Measurements from ENCODE around the gene ITGB3. TPM values are rescaled to one million over a fixed set of nuclear protein-coding genes. Genes with fewer than 3 reads are reported as not detected.

ITGB3 gene
- total RNA-seq, 1 experiment from 2014 or later: 0.48 TPM

DNA sequence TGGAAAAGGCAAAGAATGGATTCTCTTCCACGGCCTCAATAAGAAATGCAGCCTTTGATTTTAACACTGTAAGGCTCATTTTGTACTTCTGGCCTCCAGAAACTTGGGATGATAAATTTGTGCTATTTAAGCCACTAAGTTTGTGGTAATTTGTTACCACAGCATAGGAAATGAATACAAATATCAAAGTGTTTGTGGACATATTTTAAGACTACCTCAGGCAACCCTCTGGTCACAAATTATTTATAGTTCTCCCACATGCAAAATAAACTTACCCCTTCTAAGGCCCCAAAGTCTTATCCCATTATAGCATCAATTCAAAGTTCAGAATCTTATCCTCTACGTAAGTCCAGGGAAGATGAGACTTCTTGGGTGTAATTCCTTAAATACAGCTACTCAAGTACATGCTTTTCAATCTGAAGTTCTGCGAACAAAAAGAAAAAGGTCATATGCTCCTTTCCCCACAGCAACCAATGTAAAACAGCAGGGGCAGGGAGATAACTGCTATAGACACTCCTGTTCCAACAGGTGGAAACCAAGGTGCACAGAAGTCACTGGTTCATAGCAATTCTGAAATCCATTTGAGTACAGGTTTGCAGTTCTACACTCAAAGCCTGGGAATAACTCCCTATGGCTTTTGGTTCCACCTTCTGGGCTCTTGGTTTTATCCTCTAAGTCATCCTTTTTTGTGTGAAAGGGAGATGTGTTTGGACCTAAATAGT lies 64.7 kb downstream of the ITGB3 start:
- H3K4me1 Mint-ChIP-seq (ENCODE audit: low read depth, unreplicated experiment): peaks cover 7% of the 10 kb centered on the region
- Histone ChIP-seq H3K36me3 (ENCODE audit: control insufficient read depth, insufficient read depth, low read length) (no peaks in the 10 kb centered on the region), H3K9me3 (no peaks in the 10 kb centered on the region), H3K27me3 (replicated peaks; ENCODE audit: control insufficient read depth, insufficient read depth, low read length) (no peaks in the 10 kb centered on the region), H3K4me3 (ENCODE audit: low read depth, low read length) (no peak overlapping the region), H3K4me1 (peaks cover 14% of the 10 kb centered on the region; the same call in 1 of the 2 replicates)
- no peak for DNase-seq
- no TSS peak for BruUV-seq (replicated peaks)
- H3K27me3 Mint-ChIP-seq (ENCODE audit: insufficient read depth, unreplicated experiment): no peaks in the 10 kb centered on the region
- CTCF ChIA-PET: no interaction called here
- H3K4me3 Mint-ChIP-seq (ENCODE audit: unreplicated experiment): no peak overlapping the region
- TF ChIP-seq, protein P1, sequence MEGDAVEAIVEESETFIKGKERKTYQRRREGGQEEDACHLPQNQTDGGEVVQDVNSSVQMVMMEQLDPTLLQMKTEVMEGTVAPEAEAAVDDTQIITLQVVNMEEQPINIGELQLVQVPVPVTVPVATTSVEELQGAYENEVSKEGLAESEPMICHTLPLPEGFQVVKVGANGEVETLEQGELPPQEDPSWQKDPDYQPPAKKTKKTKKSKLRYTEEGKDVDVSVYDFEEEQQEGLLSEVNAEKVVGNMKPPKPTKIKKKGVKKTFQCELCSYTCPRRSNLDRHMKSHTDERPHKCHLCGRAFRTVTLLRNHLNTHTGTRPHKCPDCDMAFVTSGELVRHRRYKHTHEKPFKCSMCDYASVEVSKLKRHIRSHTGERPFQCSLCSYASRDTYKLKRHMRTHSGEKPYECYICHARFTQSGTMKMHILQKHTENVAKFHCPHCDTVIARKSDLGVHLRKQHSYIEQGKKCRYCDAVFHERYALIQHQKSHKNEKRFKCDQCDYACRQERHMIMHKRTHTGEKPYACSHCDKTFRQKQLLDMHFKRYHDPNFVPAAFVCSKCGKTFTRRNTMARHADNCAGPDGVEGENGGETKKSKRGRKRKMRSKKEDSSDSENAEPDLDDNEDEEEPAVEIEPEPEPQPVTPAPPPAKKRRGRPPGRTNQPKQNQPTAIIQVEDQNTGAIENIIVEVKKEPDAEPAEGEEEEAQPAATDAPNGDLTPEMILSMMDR (IDR thresholded peaks at IDR 0.05; ENCODE audit: insufficient read depth in 1 of 2, low read depth in 1 of 2, low read length in 1 of 2, severe bottlenecking in 1 of 2, unreplicated experiment in 1 of 2): no peak
- POLR2A ChIA-PET: no interaction called here
- H3K36me3 Mint-ChIP-seq (ENCODE audit: insufficient read depth, unreplicated experiment): peaks cover 5% of the 10 kb centered on the region
- no peaks in the 10 kb centered on the region for H3K9me3 Mint-ChIP-seq (ENCODE audit: unreplicated experiment)
- no peak overlapping the region for H3K27ac Mint-ChIP-seq (ENCODE audit: unreplicated experiment)
- intact Hi-C loops (cut with micrococcal nuclease; ENCODE audit: unreplicated experiment): no loop called here

DNA sequence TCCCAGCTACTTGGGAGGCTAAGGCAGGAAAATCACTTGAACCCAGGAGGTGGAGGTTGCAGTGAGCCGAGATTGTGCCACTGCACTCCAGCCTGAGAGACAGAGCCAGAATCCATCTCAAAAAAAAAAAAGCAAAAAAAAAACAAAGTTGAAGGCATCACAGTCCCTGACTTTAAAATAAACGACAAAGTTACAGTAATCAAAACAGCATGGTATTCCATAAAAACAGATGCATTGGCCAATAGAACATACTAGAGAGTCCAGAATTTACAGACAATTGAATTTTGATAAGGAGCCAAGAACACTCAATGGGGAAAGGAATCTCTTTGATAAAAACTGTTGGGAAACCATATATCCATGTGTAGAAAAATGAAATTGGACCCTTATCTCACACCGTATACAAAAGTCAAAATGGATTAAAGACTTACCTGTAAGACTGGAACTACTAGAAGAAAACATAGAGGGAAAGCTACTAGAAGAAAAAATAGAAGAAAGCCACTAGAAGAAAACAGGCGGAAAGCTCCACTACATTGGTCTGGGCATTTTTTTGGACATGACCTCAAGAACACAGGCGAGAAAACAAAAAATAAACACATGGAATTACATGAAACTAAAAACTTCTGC lies 67.4 kb downstream of the ITGB3 start:
- no peaks in the 10 kb centered on the region for H3K27me3 ChIP-seq (replicated peaks; ENCODE audit: control insufficient read depth, insufficient read depth, low read length)
- DNase-seq: no peak
- H3K27me3 Mint-ChIP-seq (ENCODE audit: insufficient read depth, unreplicated experiment): no peaks in the 10 kb centered on the region
- no peak overlapping the region for H3K4me3 ChIP-seq (ENCODE audit: low read depth, low read length)
- no peak overlapping the region for H3K27ac Mint-ChIP-seq (ENCODE audit: unreplicated experiment)
- TF ChIP-seq, protein P1 (IDR thresholded peaks at IDR 0.05; ENCODE audit: insufficient read depth in 1 of 2, low read depth in 1 of 2, low read length in 1 of 2, severe bottlenecking in 1 of 2, unreplicated experiment in 1 of 2): no peak
- H3K4me1 Mint-ChIP-seq (ENCODE audit: low read depth, unreplicated experiment): peaks cover 15% of the 10 kb centered on the region
- H3K9me3 ChIP-seq: no peaks in the 10 kb centered on the region
- POLR2A ChIA-PET: no interaction called here
- H3K4me1 ChIP-seq: peaks cover 8% of the 10 kb centered on the region; the same call in 1 of the 2 replicates
- H3K36me3 ChIP-seq (ENCODE audit: control insufficient read depth, insufficient read depth, low read length): no peaks in the 10 kb centered on the region
- peaks cover 19% of the 10 kb centered on the region for H3K36me3 Mint-ChIP-seq (ENCODE audit: insufficient read depth, unreplicated experiment)
- H3K9me3 Mint-ChIP-seq (ENCODE audit: unreplicated experiment): no peaks in the 10 kb centered on the region
- no TSS peak for BruUV-seq (replicated peaks)
- intact Hi-C loops (cut with micrococcal nuclease; ENCODE audit: unreplicated experiment): no loop called here
- H3K4me3 Mint-ChIP-seq (ENCODE audit: unreplicated experiment): no peak overlapping the region
- CTCF ChIA-PET: no interaction called here

DNA sequence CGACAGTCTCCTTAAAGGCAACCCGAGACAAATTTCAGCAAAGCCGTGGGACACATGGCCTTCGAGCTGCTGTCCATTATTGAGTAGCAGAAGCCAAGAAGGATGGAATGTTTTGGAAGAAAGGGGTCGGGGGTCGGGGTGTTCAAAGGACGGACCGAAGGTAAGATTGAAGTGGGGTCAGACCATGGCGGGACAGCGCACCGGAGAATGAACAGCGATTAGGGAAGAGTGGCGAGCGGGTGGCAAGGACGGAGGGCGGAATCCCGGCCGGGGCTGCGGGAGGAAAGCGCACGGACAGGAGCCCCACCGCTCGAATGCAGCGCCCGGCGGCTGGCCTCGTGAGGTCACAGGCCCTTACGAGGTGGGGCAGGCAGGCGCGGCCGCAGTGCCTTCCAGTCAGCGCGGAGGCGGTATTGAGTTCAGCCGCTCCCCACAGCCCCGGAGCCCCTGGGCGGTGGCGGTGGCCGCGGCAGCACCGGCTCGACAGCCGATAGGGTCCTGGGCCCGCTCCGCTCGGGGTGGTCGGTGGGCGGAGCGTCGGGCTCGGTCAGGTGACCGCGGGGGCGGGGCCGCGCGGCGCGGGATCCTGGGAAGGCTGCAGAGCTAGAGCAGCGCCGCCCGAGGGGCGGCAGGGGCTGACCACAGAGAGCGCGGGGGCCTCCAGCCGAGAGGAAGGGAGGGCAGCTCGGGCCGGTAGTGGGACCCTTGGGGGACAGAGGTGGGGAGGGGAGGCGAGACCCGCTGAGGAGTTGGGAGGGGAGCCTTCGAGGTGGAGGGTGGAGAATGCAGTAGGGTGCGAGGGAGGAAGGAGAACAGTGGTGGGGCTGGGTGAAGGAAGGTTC lies 70.0 kb downstream of the ITGB3 start, which contains the start of gene EFCAB13:
TSS of gene EFCAB13 (plus strand) at position 574 of the 842 bp plus-strand sequence. CDS start 4,399 bp downstream, outside the sequence.
- Histone ChIP-seq H3K36me3 (ENCODE audit: control insufficient read depth, insufficient read depth, low read length) (no peaks in the 10 kb centered on the region), H3K9me3 (no peaks in the 10 kb centered on the region), H3K4me1 (peaks cover 5% of the 10 kb centered on the region), H3K4me3 (ENCODE audit: low read depth, low read length) (peak within 1 kb of the TSS; percentile 50), H3K27me3 (replicated peaks; ENCODE audit: control insufficient read depth, insufficient read depth, low read length) (no peaks in the 10 kb centered on the region)
- no TSS peak for BruUV-seq (replicated peaks)
- DNase-seq: peak; percentile 96 to 99
- H3K9me3 Mint-ChIP-seq (ENCODE audit: unreplicated experiment): no peaks in the 10 kb centered on the region
- H3K36me3 Mint-ChIP-seq (ENCODE audit: insufficient read depth, unreplicated experiment): peaks cover 19% of the 10 kb centered on the region
- TF ChIP-seq, protein P1 (IDR thresholded peaks at IDR 0.05; ENCODE audit: insufficient read depth in 1 of 2, low read depth in 1 of 2, low read length in 1 of 2, severe bottlenecking in 1 of 2, unreplicated experiment in 1 of 2): peak; percentile 26 to 28
- intact Hi-C loops (cut with micrococcal nuclease; ENCODE audit: unreplicated experiment): no loop called here
- H3K4me1 Mint-ChIP-seq (ENCODE audit: low read depth, unreplicated experiment): peaks cover 20% of the 10 kb centered on the region
- H3K4me3 Mint-ChIP-seq (ENCODE audit: unreplicated experiment): peak within 1 kb of the TSS; percentile 100
- CTCF ChIA-PET: interaction anchor here (0.7 to 1.0 kb wide), 3 partner anchors 8 to 77 kb away, joined by 3 to 6 read pairs (median 3); no protein-coding TSS in a partner anchor
- peak within 1 kb of the TSS; percentile 100 for H3K27ac Mint-ChIP-seq (ENCODE audit: unreplicated experiment)
- POLR2A ChIA-PET: interaction anchor here (0.6 to 2.1 kb wide), 7 partner anchors 80 to 324 kb away, joined by 3 to 6 read pairs (median 3); partner anchors contain the start of gene CDC27
- no peaks in the 10 kb centered on the region for H3K27me3 Mint-ChIP-seq (ENCODE audit: insufficient read depth, unreplicated experiment)
